A673 (cell line): ENCODE measurements around the gene PDGFA. TPM values are rescaled to one million over a fixed set of nuclear protein-coding genes. Genes with fewer than 3 reads are reported as not detected.

Experiments used
- BruUV-seq: library from RNA; stranded (reverse); fragments of 400-500 nt; replicated peaks from 2 replicates; lab custom pipeline; 2021; lab: Mats Ljungman, UMichigan
- CTCF ChIA-PET: fragments of 300-600 bp; sonication (Branson Sonifier 250); formaldehyde crosslinking; loops from one replicate; lab custom pipeline; 2022; ENCODE audit warnings: antibody characterized with exemption; lab: Charles Lee
- POLR2A ChIA-PET: fragments of 300-600 bp; sonication (Branson Sonifier 250); formaldehyde crosslinking; loops from one replicate; lab custom pipeline; 2022; ENCODE audit warnings: antibody characterized with exemption; ENCODE audit not compliant: low non-redundant PET; lab: Charles Lee
- DNase-seq: peaks from one replicate; pipeline ENCODE4 v3.0.0-alpha.2; 2015; ENCODE audit warnings: low spot score
- H3K27ac ChIP-seq: fragments of 200-600 bp; sonication (generic); 2 replicates; pipeline ENCODE4 v1.5.1; 2016; ENCODE audit warnings: mixed run types, low read depth, mild to moderate bottlenecking, mixed read lengths, antibody characterized with exemption, low read length; ENCODE audit not compliant: poor library complexity, severe bottlenecking
- H3K27me3 ChIP-seq: fragments of 200-600 bp; sonication (generic); replicated peaks from 2 replicates; pipeline ENCODE4 v1.6.1; 2017; ENCODE audit warnings: mixed run types, low read depth, mild to moderate bottlenecking, mixed read lengths, antibody characterized with exemption, low read length; ENCODE audit not compliant: insufficient read depth, poor library complexity
- H3K36me3 ChIP-seq: fragments of 200-600 bp; sonication (generic); 2 replicates; pipeline ENCODE4 v1.6.1; 2016; ENCODE audit warnings: mixed run types, mild to moderate bottlenecking, mixed read lengths, antibody characterized with exemption, low read length; ENCODE audit not compliant: insufficient read depth, poor library complexity, severe bottlenecking
- H3K4me1 ChIP-seq: fragments of 200-600 bp; sonication (generic); 2 replicates; pipeline ENCODE4 v1.6.1; 2017; ENCODE audit warnings: mixed run types, mild to moderate bottlenecking, mixed read lengths, antibody characterized with exemption, low read length; ENCODE audit not compliant: insufficient read depth, poor library complexity, severe bottlenecking
- H3K4me3 ChIP-seq: fragments of 200-600 bp; sonication (generic); 2 replicates; pipeline ENCODE4 v1.5.1; 2016; ENCODE audit warnings: low read depth, mixed run types, mild to moderate bottlenecking, mixed read lengths, low read length; ENCODE audit not compliant: poor library complexity, severe bottlenecking
- H3K9me3 ChIP-seq: fragments of 200-600 bp; sonication (generic); 2 replicates; pipeline ENCODE4 v1.6.1; 2016; ENCODE audit warnings: mixed run types, low read depth, mild to moderate bottlenecking, mixed read lengths, antibody characterized with exemption, low read length; ENCODE audit not compliant: poor library complexity, severe bottlenecking
- CTCF ChIP-seq: fragments of 300-800, 200-600 bp; sonication (generic); conservative IDR thresholded peaks from 2 replicates; pipeline ENCODE4 v1.5.1; 2017; ENCODE audit warnings: low read depth, mild to moderate bottlenecking, antibody characterized with exemption, low read length, moderate library complexity, mixed read lengths
- EZH2 ChIP-seq: fragments of 200-600 bp; sonication (generic); IDR thresholded peaks from 2 replicates; pipeline ENCODE4 v1.6.1; 2017; ENCODE audit warnings: borderline replicate concordance, low read depth, mild to moderate bottlenecking, mixed read lengths, antibody characterized with exemption, low read length; ENCODE audit not compliant: poor library complexity, severe bottlenecking
- intact Hi-C: fragments of 100-400 bp; cut with micrococcal nuclease; formaldehyde crosslinking; loops from one replicate; pipeline ENCODE4 v1.10.0; 2022; ENCODE audit not compliant: unreplicated experiment
- total RNA-seq: library from RNA; stranded (reverse); gene quantifications from 2 replicates; pipeline ENCODE4 v1.2.3, GENCODE V29; 2021

The PDGFA gene
- total RNA-seq, 1 experiment from 2014 or later: 2.1 TPM

- CTCF ChIA-PET: no interaction called here
- Histone ChIP-seq H3K27ac (no peak overlapping the region), H3K9me3 (no peaks in the 10 kb centered on the region), H3K27me3 (no peaks in the 10 kb centered on the region), H3K4me3 (no peak overlapping the region), H3K36me3 (no peaks in the 10 kb centered on the region), H3K4me1 (peaks cover 11% of the 10 kb centered on the region)
- DNase-seq: no peak
- BruUV-seq: no TSS peak
- POLR2A ChIA-PET: no interaction called here
- TF ChIP-seq EZH2 (no peak), CTCF (no peak)
- intact Hi-C loops: no loop called here
Measured at GRCh38 chr7:459584-460373, 59.9 kb downstream of the PDGFA start.

GRCh38 chr7:458511-459245 lies 61.0 kb downstream of the PDGFA start:
- BruUV-seq: no TSS peak
- no peaks in the 10 kb centered on the region for H3K36me3 ChIP-seq
- CTCF ChIA-PET: no interaction called here
- H3K27me3 ChIP-seq: no peaks in the 10 kb centered on the region
- H3K4me3 ChIP-seq: no peak overlapping the region
- intact Hi-C loops: no loop called here
- POLR2A ChIA-PET: no interaction called here
- H3K9me3 ChIP-seq: no peaks in the 10 kb centered on the region
- no peak overlapping the region for H3K27ac ChIP-seq
- peaks cover 11% of the 10 kb centered on the region for H3K4me1 ChIP-seq
- TF ChIP-seq CTCF (no peak), EZH2 (no peak)
- DNase-seq: no peak

GRCh38 chr7:457814-458510 lies 61.7 kb downstream of the PDGFA start:
- no peaks in the 10 kb centered on the region for H3K9me3 ChIP-seq
- H3K27ac ChIP-seq: no peak overlapping the region
- POLR2A ChIA-PET: no interaction called here
- DNase-seq: no peak
- no peaks in the 10 kb centered on the region for H3K27me3 ChIP-seq
- intact Hi-C loops: no loop called here
- CTCF ChIA-PET: no interaction called here
- no peak overlapping the region for H3K4me3 ChIP-seq
- no peaks in the 10 kb centered on the region for H3K36me3 ChIP-seq
- no TSS peak for BruUV-seq
- no peak for TF ChIP-seq CTCF
- peaks cover 15% of the 10 kb centered on the region for H3K4me1 ChIP-seq
